Stimulated activated naive B cell treated with anti-CD40 and anti-IgM and Interleukin-4, amounts not matched to agents 10 μg/mL and 1 μg/mL and 100 μg/mL, for 72 hours (primary cell): ENCODE results near the gene FAM163B.

Experiments used
- ATAC-seq, 2 donors: fragments of 150-1000 bp; cut with Tn5 transposase; replicated peaks; 2 replicates each; pipeline ENCODE4 v1.10.0; 2021; ENCODE audit warnings: moderate library complexity in 1 of 2
- DNase-seq: peaks from one replicate; pipeline ENCODE4 v3.0.0; 2021
- H3K27ac Mint-ChIP-seq: one replicate; pipeline ENCODE4 v1.8.0; 2022; ENCODE audit warnings: mild to moderate bottlenecking, mixed read lengths
- H3K27me3 Mint-ChIP-seq, 2 donors: one replicate each; pipeline ENCODE4 v1.8.0; 2022; ENCODE audit warnings: mixed read lengths in 2 of 2
- H3K36me3 Mint-ChIP-seq, 2 donors: one replicate each; pipeline ENCODE4 v1.8.0; 2022; ENCODE audit warnings: mixed read lengths in 2 of 2, mild to moderate bottlenecking in 1 of 2
- H3K4me1 Mint-ChIP-seq, 2 donors: one replicate each; pipeline ENCODE4 v1.8.0; 2022; ENCODE audit warnings: mixed read lengths in 2 of 2, mild to moderate bottlenecking in 1 of 2
- H3K4me3 Mint-ChIP-seq, 2 donors: one replicate each; pipeline ENCODE4 v1.8.0; 2022; ENCODE audit warnings: mild to moderate bottlenecking in 2 of 2, mixed read lengths in 2 of 2, moderate library complexity in 1 of 2
- H3K9me3 Mint-ChIP-seq, 2 donors: one replicate each; pipeline ENCODE4 v1.8.0; 2022; ENCODE audit warnings: mixed read lengths in 2 of 2, mild to moderate bottlenecking in 1 of 2

FAM163B gene

GRCh38 chr9:133533857-133534256, 75.3 kb downstream of the FAM163B start:
- DNase-seq (no peak), ATAC-seq (no peak)
- H3K27me3 Mint-ChIP-seq = peaks cover 43 to 74% of the 10 kb centered on the region in 2 donors
- H3K4me3 Mint-ChIP-seq = peak overlapping the region in 1 of 2 donors; percentile 16
- H3K36me3 Mint-ChIP-seq = peaks cover 0 to 2% of the 10 kb centered on the region in 2 donors
- peaks cover 19 to 37% of the 10 kb centered on the region in 2 donors for H3K4me1 Mint-ChIP-seq
- peak overlapping the region; percentile 56 for H3K27ac Mint-ChIP-seq
- no peaks in the 10 kb centered on the region for H3K9me3 Mint-ChIP-seq

GRCh38 chr9:133532937-133533668, 76.1 kb downstream of the FAM163B start:
- DNase-seq = peak; percentile 77
- H3K9me3 Mint-ChIP-seq = no peaks in the 10 kb centered on the region
- H3K27ac Mint-ChIP-seq = no peak overlapping the region
- peaks cover 18 to 31% of the 10 kb centered on the region in 2 donors for H3K4me1 Mint-ChIP-seq
- peak overlapping the region; percentile 22 to 50 for H3K4me3 Mint-ChIP-seq
- peaks cover 48 to 74% of the 10 kb centered on the region in 2 donors for H3K27me3 Mint-ChIP-seq
- no peaks in the 10 kb centered on the region for H3K36me3 Mint-ChIP-seq
- peak; percentile 81 to 83 for ATAC-seq

GRCh38 chr9:133531293-133531692, 77.9 kb downstream of the FAM163B start:
- DNase-seq (no peak), ATAC-seq (no peak)
- no peaks in the 10 kb centered on the region for H3K36me3 Mint-ChIP-seq
- no peaks in the 10 kb centered on the region for H3K9me3 Mint-ChIP-seq
- H3K4me1 Mint-ChIP-seq = peaks cover 18 to 31% of the 10 kb centered on the region in 2 donors
- no peak overlapping the region for H3K27ac Mint-ChIP-seq
- H3K27me3 Mint-ChIP-seq = peaks cover 62 to 88% of the 10 kb centered on the region in 2 donors
- H3K4me3 Mint-ChIP-seq = no peak overlapping the region

- H3K27ac Mint-ChIP-seq = no peak overlapping the region
- H3K36me3 Mint-ChIP-seq = no peaks in the 10 kb centered on the region
- no peak for ATAC-seq
- DNase-seq = no peak
- peaks cover 14 to 24% of the 10 kb centered on the region in 2 donors for H3K4me1 Mint-ChIP-seq
- peaks cover 55 to 82% of the 10 kb centered on the region in 2 donors for H3K27me3 Mint-ChIP-seq
- no peak overlapping the region for H3K4me3 Mint-ChIP-seq
- no peaks in the 10 kb centered on the region for H3K9me3 Mint-ChIP-seq
Observed at GRCh38 chr9:133529874-133530273, 79.3 kb downstream of the FAM163B start.

DNA sequence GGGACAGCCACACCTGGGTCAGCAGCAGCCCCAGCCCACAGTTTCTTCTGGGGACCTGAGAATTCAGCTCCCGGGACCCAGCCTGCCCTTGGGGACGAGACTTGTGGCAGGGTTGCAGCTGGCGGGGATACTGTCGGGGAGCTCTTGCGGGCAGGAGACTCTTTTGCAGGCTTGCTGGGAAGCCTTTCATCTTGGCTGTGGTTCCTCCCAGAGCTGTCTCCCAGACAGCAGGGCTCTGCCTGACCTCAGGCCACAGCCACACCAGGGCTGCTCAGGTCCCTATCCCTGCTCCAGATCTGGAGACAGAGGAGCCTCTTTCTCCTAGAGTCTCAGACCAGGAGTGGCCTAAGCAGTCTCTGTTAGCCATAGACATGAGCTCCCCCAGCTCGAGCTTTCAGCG, 79.7 kb downstream of the FAM163B start:
- DNase-seq (no peak), ATAC-seq (no peak)
- H3K36me3 Mint-ChIP-seq = no peaks in the 10 kb centered on the region
- H3K27me3 Mint-ChIP-seq = peaks cover 55 to 80% of the 10 kb centered on the region in 2 donors
- peaks cover 14 to 21% of the 10 kb centered on the region in 2 donors for H3K4me1 Mint-ChIP-seq
- no peak overlapping the region for H3K4me3 Mint-ChIP-seq
- no peak overlapping the region for H3K27ac Mint-ChIP-seq
- no peaks in the 10 kb centered on the region for H3K9me3 Mint-ChIP-seq

GRCh38 chr9:133528876-133529241, 80.3 kb downstream of the FAM163B start:
- no peak overlapping the region for H3K4me3 Mint-ChIP-seq
- peaks cover 12 to 15% of the 10 kb centered on the region in 2 donors for H3K4me1 Mint-ChIP-seq
- H3K27me3 Mint-ChIP-seq = peaks cover 55 to 77% of the 10 kb centered on the region in 2 donors
- no peak for DNase-seq
- no peaks in the 10 kb centered on the region for H3K36me3 Mint-ChIP-seq
- no peak for ATAC-seq
- no peak overlapping the region for H3K27ac Mint-ChIP-seq
- H3K9me3 Mint-ChIP-seq = no peaks in the 10 kb centered on the region

GRCh38 chr9:133528001-133528875, 81.0 kb downstream of the FAM163B start:
- H3K9me3 Mint-ChIP-seq = no peaks in the 10 kb centered on the region
- ATAC-seq (no peak), DNase-seq (no peak)
- H3K36me3 Mint-ChIP-seq = no peaks in the 10 kb centered on the region
- peaks cover 51 to 77% of the 10 kb centered on the region in 2 donors for H3K27me3 Mint-ChIP-seq
- H3K27ac Mint-ChIP-seq = no peak overlapping the region
- H3K4me3 Mint-ChIP-seq = no peak overlapping the region
- H3K4me1 Mint-ChIP-seq = peaks cover 9% of the 10 kb centered on the region in 2 donors

DNA sequence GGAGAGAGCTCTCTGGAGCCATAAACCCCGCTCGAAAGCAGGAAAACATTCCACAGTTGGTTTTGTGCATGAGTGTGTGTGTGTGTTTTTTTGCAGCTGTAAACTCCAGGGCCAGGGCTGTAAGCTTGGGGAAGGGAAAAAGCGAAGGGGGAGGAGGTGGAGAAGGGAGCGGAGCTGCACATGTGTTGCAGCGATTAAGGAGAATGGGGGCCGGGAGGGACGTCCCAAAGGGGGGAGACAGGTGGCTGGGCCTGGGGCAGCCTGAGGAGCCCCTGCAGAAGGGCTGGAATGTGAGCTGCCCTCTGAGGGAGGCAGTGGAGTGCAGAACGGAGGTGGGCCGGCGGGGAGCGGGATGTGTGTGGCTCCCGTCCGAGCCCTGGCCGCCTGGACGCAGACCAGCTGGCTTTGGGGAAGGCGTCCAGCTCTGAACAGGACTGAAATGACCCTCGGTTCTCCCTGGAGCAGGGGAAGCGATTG, 81.7 kb downstream of the FAM163B start:
- H3K9me3 Mint-ChIP-seq = no peaks in the 10 kb centered on the region
- H3K4me1 Mint-ChIP-seq = peaks cover 1 to 2% of the 10 kb centered on the region in 2 donors
- DNase-seq (no peak), ATAC-seq (no peak)
- H3K36me3 Mint-ChIP-seq = no peaks in the 10 kb centered on the region
- peaks cover 43 to 72% of the 10 kb centered on the region in 2 donors for H3K27me3 Mint-ChIP-seq
- H3K4me3 Mint-ChIP-seq = no peak overlapping the region
- H3K27ac Mint-ChIP-seq = no peak overlapping the region
